Testis (tissue), 3 donors: ENCODE data around the gene PRKAG2. TPM values are rescaled to one million over a fixed set of nuclear protein-coding genes. Genes with fewer than 3 reads are reported as not detected.

Experiments
- DNase-seq: peaks from one replicate; pipeline ENCODE4 v3.0.0-alpha.2; 2019
- H3K27ac ChIP-seq, 2 donors: fragments of 200-600 bp; sonication (generic); one replicate each; pipeline ENCODE4 v1.5.1; 2019
- H3K27me3 ChIP-seq: fragments of 200-600 bp; sonication (generic); one replicate; pipeline ENCODE4 v1.5.1; 2019
- H3K36me3 ChIP-seq: fragments of 200-600 bp; sonication (generic); one replicate; pipeline ENCODE4 v1.5.1; 2017; ENCODE audit warnings: low read depth; ENCODE audit errors: missing control alignments
- H3K4me1 ChIP-seq: fragments of 200-600 bp; sonication (generic); one replicate; pipeline ENCODE4 v1.5.1; 2019
- H3K4me3 ChIP-seq, 2 donors: fragments of 200-600 bp; sonication (generic); one replicate each; pipeline ENCODE4 v1.5.1; 2017 to 2019
- H3K9me3 ChIP-seq: fragments of 200-600 bp; sonication (generic); one replicate; pipeline ENCODE4 v1.5.1; 2017
- POLR2A ChIP-seq: fragments of 450-650 bp; IDR thresholded peaks from one replicate; pipeline ENCODE4 v1.6.1; 2017; ENCODE audit warnings: antibody characterized with exemption, mild to moderate bottlenecking, moderate library complexity
- WGBS, 2 donors: methylation state at CpG; one replicate each; pipeline ENCODE4 v1.1.5; 2018; 5-methylcytosine and 5-hydroxymethylcytosine counted together
- intact Hi-C: fragments of 100-400 bp; cut with DNase I; formaldehyde crosslinking; loops from one replicate; pipeline ENCODE4 v1.15.1; 2023; ENCODE audit warnings: low total_unique reads
- polyA plus RNA-seq: library from polyadenylated mRNA; stranded (reverse); fragments of 350-450 nt; fragmentation: Illumina TruSeq; extraction: RNeasy Lipid Tissue Mini Kit (QIAGEN cat#74804); gene quantifications from one replicate; pipeline ENCODE4 v1.2.3, GENCODE V29; 2014; ENCODE audit warnings: low read depth, low replicate concordance; ENCODE audit not compliant: insufficient read depth
- total RNA-seq, 2 donors: library from RNA; depleted of rRNA; stranded (reverse); fragments of >200 nt; gene quantifications; one replicate each; pipeline ENCODE4 v1.2.3, GENCODE V29; 2016
- TF ChIP-seq, protein P1 (sequence below), 3 experiments: fragments of 450-650 bp in 2 of 3; fragments of 200-600 bp in 1 of 3; sonication (generic) in 1 of 3; IDR thresholded peaks; one replicate each; pipeline ENCODE4 v1.5.1; 2016 to 2019; ENCODE audit warnings: antibody characterized with exemption in 3 of 3, mild to moderate bottlenecking in 2 of 3, moderate library complexity in 1 of 3

PRKAG2 gene
- total and polyA plus RNA-seq, 3 donors from 2014 or later: 27.9 to 28.7 (median 28.6) TPM

DNA sequence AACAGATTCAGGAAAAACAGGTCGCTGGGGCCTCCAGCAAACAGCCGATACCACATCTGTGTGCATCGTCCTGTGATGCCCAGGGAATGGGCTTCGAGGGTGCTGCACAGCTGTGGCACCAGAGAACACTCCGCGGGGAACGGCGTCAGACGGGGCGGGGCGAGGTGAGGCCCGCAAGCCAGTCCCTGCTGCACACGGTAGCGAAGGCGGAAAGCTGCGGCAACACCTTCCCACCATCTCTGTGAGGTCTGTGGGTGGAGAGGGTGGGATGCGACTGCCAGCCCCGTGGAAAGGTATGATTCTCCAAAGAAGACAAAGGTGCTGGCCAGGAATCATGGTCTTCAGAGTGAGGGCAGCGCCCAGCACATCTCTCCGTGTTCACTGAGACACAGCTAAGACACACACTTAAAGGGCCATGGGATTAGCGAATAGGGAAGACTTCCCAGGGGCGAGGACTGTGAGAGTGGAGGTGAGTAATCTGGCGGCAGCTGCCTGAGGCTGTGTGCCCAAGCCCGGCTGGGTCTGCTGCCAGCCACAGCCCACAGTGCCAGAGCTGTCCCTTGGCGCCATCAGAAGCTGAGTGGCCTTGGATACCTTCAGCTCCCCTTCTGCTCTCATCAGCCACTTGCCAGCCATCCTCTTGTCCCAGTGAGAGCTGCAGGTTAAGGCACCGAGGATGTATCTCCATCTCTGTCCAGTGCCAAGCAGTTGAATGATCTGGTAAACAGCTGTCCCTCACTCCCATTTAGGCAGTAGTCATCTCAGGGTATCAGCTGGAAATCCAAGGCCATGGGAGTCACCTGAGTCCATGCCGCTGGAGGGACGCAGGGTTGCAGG lies 17.6 kb downstream of the PRKAG2 start:
- no peak for DNase-seq

GRCh38 chr7:151858456-151858855 lies 18.5 kb downstream of the PRKAG2 start:
- Histone ChIP-seq H3K9me3 (no peaks in the 10 kb centered on the region), H3K36me3 (no peaks in the 10 kb centered on the region), H3K4me1 (no peaks in the 10 kb centered on the region), H3K27me3 (no peaks in the 10 kb centered on the region), H3K27ac (no peak overlapping the region), H3K4me3 (no peak overlapping the region)
- no peak for DNase-seq
- TF ChIP-seq, protein P1, sequence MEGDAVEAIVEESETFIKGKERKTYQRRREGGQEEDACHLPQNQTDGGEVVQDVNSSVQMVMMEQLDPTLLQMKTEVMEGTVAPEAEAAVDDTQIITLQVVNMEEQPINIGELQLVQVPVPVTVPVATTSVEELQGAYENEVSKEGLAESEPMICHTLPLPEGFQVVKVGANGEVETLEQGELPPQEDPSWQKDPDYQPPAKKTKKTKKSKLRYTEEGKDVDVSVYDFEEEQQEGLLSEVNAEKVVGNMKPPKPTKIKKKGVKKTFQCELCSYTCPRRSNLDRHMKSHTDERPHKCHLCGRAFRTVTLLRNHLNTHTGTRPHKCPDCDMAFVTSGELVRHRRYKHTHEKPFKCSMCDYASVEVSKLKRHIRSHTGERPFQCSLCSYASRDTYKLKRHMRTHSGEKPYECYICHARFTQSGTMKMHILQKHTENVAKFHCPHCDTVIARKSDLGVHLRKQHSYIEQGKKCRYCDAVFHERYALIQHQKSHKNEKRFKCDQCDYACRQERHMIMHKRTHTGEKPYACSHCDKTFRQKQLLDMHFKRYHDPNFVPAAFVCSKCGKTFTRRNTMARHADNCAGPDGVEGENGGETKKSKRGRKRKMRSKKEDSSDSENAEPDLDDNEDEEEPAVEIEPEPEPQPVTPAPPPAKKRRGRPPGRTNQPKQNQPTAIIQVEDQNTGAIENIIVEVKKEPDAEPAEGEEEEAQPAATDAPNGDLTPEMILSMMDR (IDR thresholded peaks at IDR 0.05): no peak
- TF ChIP-seq POLR2A: no peak
- intact Hi-C loops: no loop called here
- 82 to 93% methylated on average over 5 of the region's 5 CpGs for WGBS, 2 donors

More for the DNA sequence above, 17.6 kb downstream of the PRKAG2 start:
- Histone ChIP-seq H3K27me3 (no peaks in the 10 kb centered on the region), H3K27ac (no peak overlapping the region), H3K4me1 (no peaks in the 10 kb centered on the region), H3K36me3 (no peaks in the 10 kb centered on the region), H3K9me3 (no peaks in the 10 kb centered on the region), H3K4me3 (no peak overlapping the region)
- TF ChIP-seq, protein P1 (IDR thresholded peaks at IDR 0.05): no peak
- TF ChIP-seq POLR2A: no peak
- intact Hi-C loops: no loop called here
- WGBS, 2 donors: 86 to 87% methylated on average over 22 to 28 of the region's 28 CpGs

DNA sequence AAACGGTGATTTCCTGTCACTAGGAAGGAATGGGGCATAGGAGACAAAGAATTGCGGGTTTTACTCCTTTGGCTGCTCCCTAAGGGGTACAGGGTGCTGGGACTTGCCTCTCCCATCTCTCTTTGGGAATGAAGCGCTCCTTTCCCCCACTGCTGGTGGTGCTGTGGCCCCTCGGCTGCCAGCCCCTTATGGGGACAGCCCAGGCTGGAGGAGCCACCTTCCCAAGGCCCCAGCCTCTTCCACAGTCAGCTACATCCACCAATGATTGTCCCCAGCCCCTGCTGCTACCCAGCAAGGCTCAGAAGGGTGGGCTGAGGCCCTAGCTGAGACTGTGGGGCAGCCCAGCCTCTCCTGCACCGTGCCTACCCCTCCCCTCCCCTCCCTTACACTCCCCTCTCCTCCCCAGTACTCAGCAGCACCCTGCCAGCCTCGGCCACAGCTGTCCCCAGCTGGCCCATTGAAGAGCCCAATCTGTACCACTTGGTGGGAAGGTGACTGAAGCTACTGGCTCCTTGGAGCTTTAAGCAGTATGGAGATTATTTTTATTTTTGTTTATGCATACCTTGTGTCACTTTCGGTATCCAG lies 19.0 kb downstream of the PRKAG2 start:
- WGBS, 2 donors: 66 to 75% methylated on average over 6 to 7 of the region's 7 CpGs
- Histone ChIP-seq H3K9me3 (no peaks in the 10 kb centered on the region), H3K4me3 (no peak overlapping the region), H3K4me1 (no peaks in the 10 kb centered on the region), H3K27ac (no peak overlapping the region), H3K36me3 (no peaks in the 10 kb centered on the region), H3K27me3 (no peaks in the 10 kb centered on the region)
- no peak for DNase-seq
- TF ChIP-seq, protein P1 (IDR thresholded peaks at IDR 0.05): no peak
- TF ChIP-seq POLR2A: no peak
- intact Hi-C loops: no loop called here

- no peaks in the 10 kb centered on the region for H3K4me1 ChIP-seq
- no peak overlapping the region for H3K27ac ChIP-seq
- intact Hi-C loops: no loop called here
- TF ChIP-seq, protein P1 (IDR thresholded peaks at IDR 0.05): no peak
- no peak for TF ChIP-seq POLR2A
- no peaks in the 10 kb centered on the region for H3K27me3 ChIP-seq
- no peaks in the 10 kb centered on the region for H3K9me3 ChIP-seq
- DNase-seq: no peak
- 91 to 93% methylated on average over 8 to 12 of the region's 12 CpGs for WGBS, 2 donors
- no peak overlapping the region for H3K4me3 ChIP-seq
- no peaks in the 10 kb centered on the region for H3K36me3 ChIP-seq
These were observed 19.5 kb downstream of the PRKAG2 start for GRCh38 chr7:151857412-151857811.
